HL-60 (cell line): Measurements from ENCODE around the gene RPL3.
"Not testable (repeated sequence)": the region's sequence is repeated elsewhere in the genome, so short reads cannot be mapped to it uniquely, and the experiment has no call there.

Experiments
- DNase-seq, 2 experiments: peaks; one replicate each; pipeline ENCODE4 v3.0.0-alpha.2; 2010 to 2020; ENCODE audit warnings: low read depth in 1 of 2, low spot score in 1 of 2
- H3K27ac ChIP-seq: fragments of 250-450 bp; sonication (Bioruptor Pico); replicated peaks from 2 replicates; pipeline ENCODE4 v1.5.1; 2020; ENCODE audit warnings: mild to moderate bottlenecking, moderate library complexity
- H3K27me3 ChIP-seq: fragments of 250-450 bp; sonication (Bioruptor Pico); 2 replicates; pipeline ENCODE4 v1.5.1; 2021; ENCODE audit warnings: mild to moderate bottlenecking, moderate library complexity; ENCODE audit not compliant: insufficient read depth, poor library complexity, severe bottlenecking
- H3K4me3 ChIP-seq: replicated peaks from 2 replicates; pipeline ENCODE4 v1.5.1; 2011; ENCODE audit warnings: mild to moderate bottlenecking, control low read depth, low read length; ENCODE audit not compliant: insufficient read depth
- CTCF ChIP-seq: IDR thresholded peaks from one replicate; pipeline ENCODE4 v1.5.1; 2011; ENCODE audit warnings: low read length, control low read depth, inconsistent platforms; ENCODE audit not compliant: insufficient read depth
- GABPA ChIP-seq: IDR thresholded peaks from 2 replicates; pipeline ENCODE4 v1.6.1; 2012; ENCODE audit warnings: low read depth
- POLR2AphosphoS5 ChIP-seq: IDR thresholded peaks from 2 replicates; pipeline ENCODE4 v1.6.1; 2012; ENCODE audit warnings: low read depth
- REST ChIP-seq: IDR thresholded peaks from 2 replicates; pipeline ENCODE4 v1.6.1; 2012; ENCODE audit warnings: low read depth; ENCODE audit not compliant: insufficient replicate concordance
- SPI1 ChIP-seq: IDR thresholded peaks from 2 replicates; pipeline ENCODE4 v1.6.1; 2012; ENCODE audit warnings: low read depth, mild to moderate bottlenecking, borderline replicate concordance

RPL3 gene

GRCh38 chr22:39356464-39356863 is 37.0 kb upstream of the RPL3 start:
- DNase-seq = no peak

GRCh38 chr22:39355805-39356204 is 36.4 kb upstream of the RPL3 start:
- H3K27ac ChIP-seq, DNase-seq, H3K4me3 ChIP-seq, H3K27me3 ChIP-seq: not testable (repeated sequence)

More at GRCh38 chr22:39356464-39356863, 37.0 kb upstream of the RPL3 start:
- no peak overlapping the region for H3K27ac ChIP-seq
- H3K4me3 ChIP-seq = no peak overlapping the region
- no peaks in the 10 kb centered on the region for H3K27me3 ChIP-seq
- TF ChIP-seq CTCF (no peak), REST (no peak), SPI1 (no peak), GABPA (no peak), POLR2AphosphoS5 (no peak)

GRCh38 chr22:39355080-39355479 is 35.7 kb upstream of the RPL3 start:
- no peaks in the 10 kb centered on the region for H3K27me3 ChIP-seq
- DNase-seq = no peak
- no peak overlapping the region for H3K4me3 ChIP-seq
- H3K27ac ChIP-seq = no peak overlapping the region
- TF ChIP-seq GABPA (no peak), SPI1 (no peak)

GRCh38 chr22:39353346-39353745 is 33.9 kb upstream of the RPL3 start:
- H3K27ac ChIP-seq = no peak overlapping the region
- no peaks in the 10 kb centered on the region for H3K27me3 ChIP-seq
- no peak for DNase-seq
- no peak overlapping the region for H3K4me3 ChIP-seq
- no peak for TF ChIP-seq SPI1
- no peak for TF ChIP-seq GABPA
- no peak for TF ChIP-seq POLR2AphosphoS5
- TF ChIP-seq REST = no peak
- no peak for TF ChIP-seq CTCF

- H3K27me3 ChIP-seq = no peaks in the 10 kb centered on the region
- TF ChIP-seq SPI1 (no peak), CTCF (no peak), REST (no peak), POLR2AphosphoS5 (no peak)
- H3K4me3 ChIP-seq = no peak overlapping the region
- DNase-seq = no peak
- peak overlapping the region; percentile 79 for H3K27ac ChIP-seq
These were observed 33.0 kb upstream of the RPL3 start for GRCh38 chr22:39352306-39352891.
